Calu3 (cell line): Measurements from ENCODE around the gene SMTNL2. TPM values are rescaled to one million over a fixed set of nuclear protein-coding genes. Genes with fewer than 3 reads are reported as not detected.

Source experiments
- BruUV-seq: library from RNA; stranded (reverse); fragments of 400-500 nt; replicated peaks from 2 replicates; lab custom pipeline; 2021; lab: Mats Ljungman, UMichigan
- CTCF ChIA-PET: fragments of 300-600 bp; sonication (Branson Sonifier 250); formaldehyde crosslinking; loops from one replicate; lab custom pipeline; 2022; ENCODE audit warnings: antibody characterized with exemption; lab: Charles Lee
- DNase-seq: peaks from one replicate; pipeline ENCODE4 v3.0.0; 2022
- H3K27ac Mint-ChIP-seq: one replicate; pipeline ENCODE4 v1.8.0; 2022; ENCODE audit warnings: mixed read lengths; ENCODE audit not compliant: unreplicated experiment
- H3K27me3 Mint-ChIP-seq: one replicate; pipeline ENCODE4 v1.8.0; 2022; ENCODE audit warnings: mixed read lengths; ENCODE audit not compliant: unreplicated experiment
- H3K36me3 Mint-ChIP-seq: one replicate; pipeline ENCODE4 v1.8.0; 2022; ENCODE audit warnings: mild to moderate bottlenecking, moderate library complexity, mixed read lengths; ENCODE audit not compliant: insufficient read depth, unreplicated experiment
- H3K4me1 Mint-ChIP-seq: one replicate; pipeline ENCODE4 v1.8.0; 2022; ENCODE audit warnings: mild to moderate bottlenecking, low read depth, mixed read lengths; ENCODE audit not compliant: unreplicated experiment
- H3K4me3 Mint-ChIP-seq: one replicate; pipeline ENCODE4 v1.8.0; 2022; ENCODE audit warnings: mild to moderate bottlenecking, low read depth, moderate library complexity, mixed read lengths; ENCODE audit not compliant: unreplicated experiment
- H3K9me3 Mint-ChIP-seq: one replicate; pipeline ENCODE4 v1.8.0; 2022; ENCODE audit warnings: low read depth, mixed read lengths; ENCODE audit not compliant: unreplicated experiment
- intact Hi-C: fragments of 100-400 bp; cut with micrococcal nuclease; formaldehyde crosslinking; loops from one replicate; pipeline ENCODE4 v1.10.0; 2022; ENCODE audit not compliant: unreplicated experiment
- total RNA-seq: library from RNA; stranded (reverse); gene quantifications from 2 replicates; pipeline ENCODE4 v1.2.3, GENCODE V29; 2022
- TF ChIP-seq, protein P1 (sequence below): fragments of 200-600 bp; IDR thresholded peaks from one replicate; pipeline ENCODE4 v1.8.0; 2022; ENCODE audit warnings: antibody characterized with exemption; ENCODE audit not compliant: unreplicated experiment

The SMTNL2 gene
- total RNA-seq, 1 experiment from 2014 or later, result not detected

- Mint-ChIP-seq H3K4me3 (no peak overlapping the region), H3K36me3 (no peaks in the 10 kb centered on the region), H3K9me3 (no peaks in the 10 kb centered on the region), H3K27ac (no peak overlapping the region), H3K27me3 (peaks cover 55% of the 10 kb centered on the region), H3K4me1 (no peaks in the 10 kb centered on the region)
- BruUV-seq, result no TSS peak
- intact Hi-C loops, result no loop called here
- CTCF ChIA-PET, result no interaction called here
- TF ChIP-seq, protein P1, sequence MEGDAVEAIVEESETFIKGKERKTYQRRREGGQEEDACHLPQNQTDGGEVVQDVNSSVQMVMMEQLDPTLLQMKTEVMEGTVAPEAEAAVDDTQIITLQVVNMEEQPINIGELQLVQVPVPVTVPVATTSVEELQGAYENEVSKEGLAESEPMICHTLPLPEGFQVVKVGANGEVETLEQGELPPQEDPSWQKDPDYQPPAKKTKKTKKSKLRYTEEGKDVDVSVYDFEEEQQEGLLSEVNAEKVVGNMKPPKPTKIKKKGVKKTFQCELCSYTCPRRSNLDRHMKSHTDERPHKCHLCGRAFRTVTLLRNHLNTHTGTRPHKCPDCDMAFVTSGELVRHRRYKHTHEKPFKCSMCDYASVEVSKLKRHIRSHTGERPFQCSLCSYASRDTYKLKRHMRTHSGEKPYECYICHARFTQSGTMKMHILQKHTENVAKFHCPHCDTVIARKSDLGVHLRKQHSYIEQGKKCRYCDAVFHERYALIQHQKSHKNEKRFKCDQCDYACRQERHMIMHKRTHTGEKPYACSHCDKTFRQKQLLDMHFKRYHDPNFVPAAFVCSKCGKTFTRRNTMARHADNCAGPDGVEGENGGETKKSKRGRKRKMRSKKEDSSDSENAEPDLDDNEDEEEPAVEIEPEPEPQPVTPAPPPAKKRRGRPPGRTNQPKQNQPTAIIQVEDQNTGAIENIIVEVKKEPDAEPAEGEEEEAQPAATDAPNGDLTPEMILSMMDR, result no peak
- DNase-seq, result no peak
Measured at GRCh38 chr17:4610656-4611055, 26.3 kb downstream of the SMTNL2 start.

GRCh38 chr17:4616476-4616875 is 32.1 kb downstream of the SMTNL2 start:
- Mint-ChIP-seq H3K4me3 (no peak overlapping the region), H3K36me3 (no peaks in the 10 kb centered on the region), H3K9me3 (no peaks in the 10 kb centered on the region), H3K27ac (no peak overlapping the region), H3K27me3 (peaks cover 17% of the 10 kb centered on the region), H3K4me1 (no peaks in the 10 kb centered on the region)
- CTCF ChIA-PET, result no interaction called here
- DNase-seq, result no peak
- TF ChIP-seq, protein P1, result no peak
- intact Hi-C loops, result no loop called here
- no TSS peak for BruUV-seq

GRCh38 chr17:4617090-4617489 is 32.8 kb downstream of the SMTNL2 start:
- H3K4me1 Mint-ChIP-seq, result no peaks in the 10 kb centered on the region
- no peaks in the 10 kb centered on the region for H3K36me3 Mint-ChIP-seq
- no peak for DNase-seq
- H3K27ac Mint-ChIP-seq, result no peak overlapping the region
- H3K27me3 Mint-ChIP-seq, result peaks cover 13% of the 10 kb centered on the region
- intact Hi-C loops, result no loop called here
- TF ChIP-seq, protein P1, result no peak
- CTCF ChIA-PET, result no interaction called here
- no peak overlapping the region for H3K4me3 Mint-ChIP-seq
- no TSS peak for BruUV-seq
- H3K9me3 Mint-ChIP-seq, result no peaks in the 10 kb centered on the region

DNA sequence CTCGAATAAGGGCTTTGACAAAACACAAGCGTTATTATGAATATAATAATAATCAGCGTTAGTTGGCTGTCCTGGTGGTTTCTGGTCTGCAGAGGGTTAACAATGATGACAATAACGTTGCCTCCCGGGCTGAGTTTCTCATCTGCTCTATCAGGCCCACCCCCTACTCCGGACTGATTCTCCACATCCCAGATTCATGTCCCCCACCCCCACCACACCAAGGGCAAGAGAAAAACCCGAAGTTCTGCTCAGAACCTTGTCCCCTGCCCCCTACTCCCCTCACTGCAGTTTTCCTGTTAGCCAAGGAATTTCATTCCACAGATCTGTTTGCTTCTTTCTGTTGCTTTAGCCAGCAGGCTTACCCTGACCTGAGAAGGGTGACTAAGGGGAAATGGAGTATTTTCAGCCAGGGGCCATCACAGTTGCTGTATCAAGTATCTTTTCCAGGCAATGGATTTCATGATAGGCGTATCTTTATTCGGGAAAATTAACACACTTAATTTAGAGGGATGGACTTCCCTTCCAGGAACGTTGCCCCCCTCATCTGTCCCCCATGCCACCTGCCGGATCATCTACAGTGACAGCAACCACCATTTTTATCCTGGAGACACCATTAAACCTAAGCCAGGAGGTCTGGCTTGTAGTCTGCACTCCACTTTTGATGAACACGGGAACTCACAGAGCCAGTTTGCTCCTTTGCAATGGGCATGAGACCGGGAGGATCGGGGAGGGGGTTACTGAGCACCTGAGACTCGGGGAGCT is 33.4 kb downstream of the SMTNL2 start:
- Mint-ChIP-seq H3K27ac (no peak overlapping the region), H3K9me3 (no peaks in the 10 kb centered on the region), H3K36me3 (no peaks in the 10 kb centered on the region), H3K4me1 (no peaks in the 10 kb centered on the region), H3K4me3 (no peak overlapping the region), H3K27me3 (peaks cover 13% of the 10 kb centered on the region)
- TF ChIP-seq, protein P1, result no peak
- intact Hi-C loops, result no loop called here
- no peak for DNase-seq
- no TSS peak for BruUV-seq
- CTCF ChIA-PET, result no interaction called here
